HepG2 (cell line): ENCODE data around the gene SLC4A11. TPM values are rescaled to one million over a fixed set of nuclear protein-coding genes. Genes with fewer than 3 reads are reported as not detected.

Experiments used
- ELK4 ChIP-seq: sonication (generic); formaldehyde crosslinking; IDR thresholded peaks from 2 replicates; pipeline ENCODE4 v1.9.0; 2021; ENCODE audit warnings: missing genetic modification reagents, borderline replicate concordance
- FLYWCH1 ChIP-seq: sonication (generic); formaldehyde crosslinking; IDR thresholded peaks from 2 replicates; pipeline ENCODE4 v1.8.1; 2023; ENCODE audit warnings: mild to moderate bottlenecking, missing genetic modification reagents
- HNF1A ChIP-seq, 2 experiments: sonication (generic) in 1 of 2; formaldehyde crosslinking in 1 of 2; IDR thresholded peaks; 2 replicates each; pipeline versions ENCODE4 v1.4.0 to v1.6.1; 2016 to 2020; ENCODE audit warnings: borderline replicate concordance in 1 of 2, low read depth in 1 of 2, mild to moderate bottlenecking in 1 of 2, missing genetic modification reagents in 1 of 2
- KLF12 ChIP-seq: sonication (generic); formaldehyde crosslinking; IDR thresholded peaks from 2 replicates; pipeline ENCODE4 v1.4.0; 2020; ENCODE audit warnings: missing genetic modification reagents, borderline replicate concordance
- MAF1 ChIP-seq: sonication (generic); formaldehyde crosslinking; IDR thresholded peaks from 2 replicates; pipeline ENCODE4 v1.5.0; 2020; ENCODE audit warnings: missing genetic modification reagents, borderline replicate concordance
- NFYB ChIP-seq: sonication (generic); formaldehyde crosslinking; IDR thresholded peaks from 2 replicates; pipeline ENCODE4 v1.4.0; 2020; ENCODE audit warnings: missing genetic modification reagents
- NONO ChIP-seq, 2 experiments: fragments of 450-650 bp in 1 of 2; sonication (generic) in 1 of 2; formaldehyde crosslinking in 1 of 2; IDR thresholded peaks in 1 of 2; conservative IDR thresholded peaks in 1 of 2; 2 replicates each; pipeline versions ENCODE4 v1.6.1 to v1.8.0; 2017 to 2022; ENCODE audit warnings: mild to moderate bottlenecking in 1 of 2, missing genetic modification reagents in 1 of 2, moderate library complexity in 1 of 2
- RBFOX2 ChIP-seq: fragments of 200-400 bp; formaldehyde crosslinking; IDR thresholded peaks from 2 replicates; pipeline ENCODE4 v1.6.1; 2017; ENCODE audit warnings: low read depth, mild to moderate bottlenecking, low read length
- ZBTB10 ChIP-seq: sonication (generic); formaldehyde crosslinking; IDR thresholded peaks from 2 replicates; pipeline ENCODE4 v1.4.0; 2020; ENCODE audit warnings: missing genetic modification reagents, borderline replicate concordance
- ZNF646 ChIP-seq: sonication (generic); formaldehyde crosslinking; IDR thresholded peaks from 2 replicates; pipeline ENCODE4 v1.9.0; 2021; ENCODE audit warnings: mild to moderate bottlenecking, missing genetic modification reagents
- polyA plus RNA-seq, 8 experiments: library from polyadenylated mRNA; depleted of rRNA in 3 of 8; stranded (reverse) in 7 of 8; unstranded in 1 of 8; fragments of >200 nt; fragmentation: Illumina TruSeq in 4 of 8; extraction: Trizol in 4 of 8; gene quantifications; 2 replicates each; pipeline versions ENCODE4 v1.2.1 to v1.2.3, GENCODE V29; 2011 to 2016; ENCODE audit warnings: low read depth in 4 of 8, missing spikeins in 1 of 8, mixed read lengths in 1 of 8; ENCODE audit not compliant: insufficient read depth in 1 of 8
- total RNA-seq, 5 experiments: library from RNA; depleted of rRNA; stranded (reverse); fragments of >200 nt; fragmentation: Illumina TruSeq; extraction: Trizol; gene quantifications; 2 replicates each; pipeline ENCODE4 v1.2.3, GENCODE V29; 2016; ENCODE audit warnings: low read depth in 1 of 5

Gene SLC4A11
- total and polyA plus RNA-seq, 2 of the 13 experiments (the other 11 are each of a cell fraction or from before 2014, with no cell fraction given) = 3.9 to 27.0 TPM

DNA sequence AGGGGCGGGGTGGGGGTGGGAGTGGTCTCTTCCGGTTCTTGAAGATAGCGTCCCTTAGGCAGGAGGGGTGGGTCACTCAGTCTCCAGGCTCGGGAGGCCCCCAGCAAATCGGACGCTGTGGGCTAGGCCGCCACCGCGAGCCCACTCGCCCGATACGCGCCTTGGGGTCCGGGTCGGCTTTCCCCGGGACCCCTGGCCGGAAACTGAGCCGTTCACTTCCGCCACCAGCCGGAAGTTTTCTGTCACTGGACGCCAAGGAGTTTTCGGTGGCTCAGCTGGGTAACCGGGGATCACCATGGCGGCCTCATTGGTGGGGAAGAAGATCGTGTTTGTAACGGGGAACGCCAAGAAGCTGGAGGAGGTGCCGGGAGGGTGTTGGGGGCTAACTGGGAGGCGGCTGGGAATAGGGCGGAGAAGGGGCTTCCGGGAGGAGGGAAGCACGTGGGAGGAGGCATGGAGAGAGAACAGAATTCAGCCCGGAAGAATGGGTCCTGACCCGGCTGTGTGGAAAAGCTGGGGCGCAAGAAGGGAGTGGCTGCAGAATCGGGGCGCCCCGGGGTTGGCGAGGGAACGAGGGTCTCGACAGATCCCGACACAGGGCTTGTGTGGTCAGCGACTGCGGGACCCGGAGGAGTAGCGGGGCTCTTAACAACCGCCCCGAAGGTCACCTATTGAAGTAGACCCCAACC is 29.6 kb downstream of the SLC4A11 start, which contains the start of gene ITPA (continued):
- TF ChIP-seq ZNF646 (CRISPR knock-in tag) (no peak), RBFOX2 (peak; percentile 97), NFYB (CRISPR knock-in tag) (peak; percentile 61), FLYWCH1 (CRISPR knock-in tag) (no peak; the same call in 1 of the 2 replicates), NONO (IDR thresholded peaks at IDR 0.05) (no peak), NONO (CRISPR knock-in tag; conservative IDR thresholded peaks at IDR 0.05) (peak; percentile 72), HNF1A (IDR thresholded peaks at IDR 0.05; ENCODE audit: low read depth) (no peak), HNF1A (CRISPR knock-in tag; IDR thresholded peaks at IDR 0.05; ENCODE audit: borderline replicate concordance) (no peak; the same call in 1 of the 2 replicates), ZBTB10 (CRISPR knock-in tag) (0 out of 2 replicates have a peak, but pooled peaks have one; percentile 55), ELK4 (no peak), MAF1 (no peak; the same call in 1 of the 2 replicates), KLF12 (CRISPR knock-in tag) (peak; percentile 93)
